Lower lobe of right lung (tissue), 2 donors: ENCODE data around the gene NALF2. TPM values are rescaled to one million over a fixed set of nuclear protein-coding genes. Genes with fewer than 3 reads are reported as not detected.

Experiments used
- ATAC-seq, 2 donors: fragments of 200-7000 bp; cut with Tn5 transposase; one replicate each; pipeline ENCODE4 v1.9.1; 2020 to 2022; ENCODE audit warnings: mild to moderate bottlenecking in 2 of 2, moderate library complexity in 2 of 2
- DNase-seq: peaks from one replicate; pipeline ENCODE4 v3.0.0-alpha.2; 2020
- H3K27ac ChIP-seq: fragments of 200-600 bp; one replicate; pipeline ENCODE4 v1.8.0; 2022
- H3K27me3 ChIP-seq: fragments of 200-600 bp; one replicate; pipeline ENCODE4 v1.8.0; 2022; ENCODE audit warnings: low read depth
- H3K36me3 ChIP-seq: fragments of 200-600 bp; one replicate; pipeline ENCODE4 v1.8.0; 2022; ENCODE audit warnings: mild to moderate bottlenecking
- H3K4me1 ChIP-seq: fragments of 200-600 bp; one replicate; pipeline ENCODE4 v1.8.0; 2022
- H3K4me3 ChIP-seq: fragments of 200-600 bp; one replicate; pipeline ENCODE4 v1.8.0; 2022; ENCODE audit warnings: mild to moderate bottlenecking
- H3K9me3 ChIP-seq: fragments of 200-600 bp; one replicate; pipeline ENCODE4 v1.8.0; 2022
- CTCF ChIP-seq: fragments of 200-600 bp; IDR thresholded peaks from one replicate; pipeline ENCODE4 v1.8.0; 2022; ENCODE audit warnings: antibody characterized with exemption, mild to moderate bottlenecking
- intact Hi-C: fragments of 100-400 bp; cut with DNase I; formaldehyde crosslinking; loops from one replicate; pipeline ENCODE4 v1.11.0; 2022
- total RNA-seq: library from RNA; stranded (reverse); fragmentation: NEBNext Ultra II Directional; extraction: Animal tissue kit (Norgen Biotek cat#: 25700); gene quantifications from one replicate; pipeline ENCODE4 v1.2.1, GENCODE V29; 2021
- donor health status: DM: no; HTN: yes; CAD: no; lungs with severe emphysema.

NALF2 gene
- total RNA-seq, 1 donor from 2014 or later = 0.12 TPM

- no peak for TF ChIP-seq CTCF
- H3K4me3 ChIP-seq = no peak overlapping the region
- H3K27me3 ChIP-seq = no peaks in the 10 kb centered on the region
- H3K27ac ChIP-seq = no peak overlapping the region
- no peaks in the 10 kb centered on the region for H3K9me3 ChIP-seq
- DNase-seq (no peak), ATAC-seq (no peak)
- no peaks in the 10 kb centered on the region for H3K4me1 ChIP-seq
- intact Hi-C loops = no loop called here
- H3K36me3 ChIP-seq = no peaks in the 10 kb centered on the region
These were observed 26.2 kb downstream of the NALF2 start for GRCh38 chrX:69530306-69530705.

- Histone ChIP-seq H3K36me3 (no peaks in the 10 kb centered on the region), H3K27me3 (no peaks in the 10 kb centered on the region), H3K27ac (no peak overlapping the region), H3K4me3 (no peak overlapping the region), H3K4me1 (no peaks in the 10 kb centered on the region), H3K9me3 (no peaks in the 10 kb centered on the region)
- TF ChIP-seq CTCF = no peak
- ATAC-seq (peak in 1 of 2 donors; percentile 9), DNase-seq (no peak)
- intact Hi-C loops = no loop called here
These were observed 27.1 kb downstream of the NALF2 start for GRCh38 chrX:69531031-69531755.

- Histone ChIP-seq H3K27me3 (no peaks in the 10 kb centered on the region), H3K9me3 (no peaks in the 10 kb centered on the region), H3K4me1 (no peaks in the 10 kb centered on the region), H3K36me3 (no peaks in the 10 kb centered on the region), H3K4me3 (no peak overlapping the region), H3K27ac (no peak overlapping the region)
- no peak for DNase-seq
- no peak for ATAC-seq
- intact Hi-C loops = no loop called here
- TF ChIP-seq CTCF = no peak
These were observed 31.5 kb downstream of the NALF2 start for GRCh38 chrX:69535661-69536060.

GRCh38 chrX:69538321-69538876 lies 34.3 kb downstream of the NALF2 start:
- no peaks in the 10 kb centered on the region for H3K27me3 ChIP-seq
- no peaks in the 10 kb centered on the region for H3K4me1 ChIP-seq
- H3K4me3 ChIP-seq = peak overlapping the region; percentile 45
- intact Hi-C loops = no loop called here
- H3K36me3 ChIP-seq = no peaks in the 10 kb centered on the region
- peak; percentile 67 for TF ChIP-seq CTCF
- H3K27ac ChIP-seq = no peak overlapping the region
- peak; percentile 77 for DNase-seq
- peak; percentile 93 to 95 for ATAC-seq
- H3K9me3 ChIP-seq = no peaks in the 10 kb centered on the region

- intact Hi-C loops = no loop called here
- ATAC-seq = no peak
- no peaks in the 10 kb centered on the region for H3K27me3 ChIP-seq
- no peak overlapping the region for H3K4me3 ChIP-seq
- DNase-seq = no peak
- H3K9me3 ChIP-seq = no peaks in the 10 kb centered on the region
- H3K27ac ChIP-seq = no peak overlapping the region
- no peaks in the 10 kb centered on the region for H3K4me1 ChIP-seq
- no peaks in the 10 kb centered on the region for H3K36me3 ChIP-seq
- TF ChIP-seq CTCF = no peak
These were observed 35.3 kb downstream of the NALF2 start for GRCh38 chrX:69539437-69539836.
